GM20000 (cell line): ENCODE data around the gene ADCK1.

Source experiments
- DNase-seq: peaks from one replicate; pipeline ENCODE4 v3.0.0; 2012; ENCODE audit warnings: low spot score
- CTCF ChIP-seq: IDR thresholded peaks from 2 replicates; pipeline ENCODE4 v1.5.1; 2012; ENCODE audit warnings: mild to moderate bottlenecking, control low read depth; ENCODE audit errors: extremely low read depth, missing control alignments

ADCK1 gene

GRCh38 chr14:77973246-77973645, 173.3 kb downstream of the ADCK1 start:
- DNase-seq: no peak
- TF ChIP-seq CTCF: no peak

GRCh38 chr14:77976591-77976990, 176.7 kb downstream of the ADCK1 start:
- no peak for DNase-seq
- no peak for TF ChIP-seq CTCF

GRCh38 chr14:77979171-77979570, 179.3 kb downstream of the ADCK1 start:
- no peak for DNase-seq
- no peak for TF ChIP-seq CTCF

GRCh38 chr14:77979666-77980351, 179.9 kb downstream of the ADCK1 start:
- no peak for TF ChIP-seq CTCF
- DNase-seq: no peak

DNA sequence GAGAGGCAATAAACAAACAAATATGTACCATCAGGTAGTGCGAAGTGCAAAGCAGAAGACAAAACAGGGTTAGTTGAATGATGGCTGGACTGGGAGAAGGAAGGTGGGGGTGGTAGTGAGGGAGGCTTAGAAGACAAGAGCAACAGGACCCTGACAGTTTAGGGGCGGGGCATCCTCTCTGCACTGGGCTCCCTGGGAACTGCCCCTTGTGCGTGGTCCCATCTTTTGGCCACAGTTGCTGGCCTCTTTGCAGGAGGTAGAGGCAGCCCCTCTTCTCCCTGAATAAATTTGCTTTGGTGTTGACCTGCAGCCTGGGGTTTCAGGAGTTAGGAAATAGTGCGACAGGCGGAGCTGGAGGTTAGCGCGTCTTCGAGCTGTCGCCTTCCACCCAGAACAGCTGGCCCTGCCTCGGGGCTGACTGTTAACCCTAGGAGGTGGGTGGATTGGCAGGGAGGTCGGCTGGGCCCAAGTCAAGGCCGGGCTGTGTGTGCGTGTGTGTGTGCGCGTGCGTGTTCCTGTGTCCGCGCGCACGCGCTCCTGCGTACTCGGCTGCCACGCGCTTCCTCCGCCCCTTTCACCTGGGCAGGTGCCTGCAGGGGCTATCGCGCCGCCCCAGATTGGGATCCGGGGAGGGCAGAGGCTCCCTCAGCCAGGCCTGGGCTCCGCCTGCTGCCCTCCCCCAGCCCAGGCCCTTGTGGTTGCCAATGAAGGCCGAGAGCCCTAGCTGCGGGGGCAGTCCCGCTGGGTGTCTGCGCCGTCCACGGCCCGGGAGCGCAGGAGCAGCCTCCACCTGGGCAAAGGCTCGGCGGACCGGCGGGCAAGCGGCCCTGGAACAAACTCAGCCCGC, 180.8 kb downstream of the ADCK1 start:
- no peak for DNase-seq

More for the DNA sequence above, 180.8 kb downstream of the ADCK1 start:
- TF ChIP-seq CTCF: no peak
